Measurements from ENCODE around the gene SLC22A2. TPM values are rescaled to one million over a fixed set of nuclear protein-coding genes. Genes with fewer than 3 reads are reported as not detected.

The SLC22A2 gene
- total RNA-seq, 1 donor from 2014 or later: 1.4 TPM

DNA sequence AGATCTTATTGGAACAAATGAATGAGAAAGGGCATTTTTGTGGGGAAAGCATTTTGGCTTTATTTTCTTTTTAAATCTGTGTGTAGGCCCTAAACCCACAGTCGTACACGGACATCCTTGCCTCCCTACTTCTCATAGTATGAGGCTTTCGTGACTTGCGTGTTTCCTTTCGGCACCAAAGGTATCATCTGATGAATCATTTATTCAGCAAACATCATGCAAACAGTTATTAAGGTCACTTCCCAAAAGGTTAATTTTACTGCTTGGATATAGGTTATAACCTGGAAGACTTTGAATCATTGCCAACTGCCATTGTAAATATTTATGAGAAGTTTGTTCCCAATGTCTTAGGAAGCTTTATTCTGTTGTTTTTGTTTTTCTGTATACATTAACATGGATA lies 15.1 kb upstream of the SLC22A2 start:
- no peak for DNase-seq (ENCODE audit: low spot score)

DNA sequence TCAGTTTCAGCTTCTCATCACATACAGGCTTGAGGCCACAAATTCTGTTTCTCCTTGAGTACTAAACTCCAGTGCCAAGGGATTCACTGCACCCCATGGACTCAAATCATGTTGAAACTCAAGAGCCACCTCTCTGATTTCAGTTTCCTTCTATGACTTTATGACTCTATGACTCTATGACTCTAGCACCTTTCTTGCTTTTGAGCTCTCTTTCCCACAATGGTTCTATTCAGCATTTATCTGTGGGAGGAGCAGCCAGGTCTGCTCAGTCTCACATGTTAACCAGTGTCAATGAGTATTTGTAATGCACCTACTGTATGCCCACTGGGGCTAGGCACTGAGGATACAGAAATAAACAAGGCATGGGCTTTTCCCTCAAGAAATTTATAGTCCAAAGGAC lies 14.6 kb upstream of the SLC22A2 start:
- DNase-seq (ENCODE audit: low spot score): no peak

DNA sequence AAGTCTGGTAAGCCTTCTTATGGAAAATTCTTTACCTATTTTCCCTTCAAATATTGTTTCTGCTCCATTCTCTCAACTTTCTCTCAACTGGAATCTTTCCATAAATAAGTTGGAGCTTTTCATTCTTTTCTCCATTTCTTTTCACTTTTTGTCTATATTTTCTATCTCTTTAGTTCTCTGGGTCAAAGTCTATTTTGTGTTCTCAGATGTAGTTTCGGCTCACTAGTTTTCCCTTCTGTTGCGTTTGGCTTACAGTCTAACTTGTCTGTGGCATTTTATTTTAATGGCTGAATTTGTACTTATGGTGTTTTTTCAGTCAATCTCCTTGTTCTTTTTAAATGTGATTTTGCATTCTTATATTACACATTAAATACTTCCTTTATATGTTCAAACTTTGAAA lies 14.1 kb upstream of the SLC22A2 start:
- DNase-seq (ENCODE audit: low spot score): no peak

DNA sequence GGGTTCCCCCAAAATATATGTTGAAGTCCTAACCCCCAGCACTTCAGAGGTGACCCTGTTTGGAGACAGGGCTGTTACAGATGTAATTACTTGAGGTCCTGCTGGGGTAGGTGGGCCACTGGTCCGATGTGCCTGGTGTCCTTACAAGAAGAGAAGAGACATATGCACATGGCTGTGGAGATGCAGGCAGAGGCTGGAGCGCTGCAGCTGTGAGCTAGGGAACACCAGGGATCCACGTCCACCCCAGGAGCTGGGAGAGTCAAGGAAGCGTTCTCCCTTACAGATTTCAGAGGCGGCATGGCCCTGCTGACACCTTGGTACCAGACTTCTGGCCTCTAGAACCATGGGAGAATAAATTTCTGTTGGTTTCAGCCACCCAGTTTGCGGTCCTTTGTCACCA lies 11.7 kb upstream of the SLC22A2 start:
- no peak for DNase-seq (ENCODE audit: low spot score)

DNA sequence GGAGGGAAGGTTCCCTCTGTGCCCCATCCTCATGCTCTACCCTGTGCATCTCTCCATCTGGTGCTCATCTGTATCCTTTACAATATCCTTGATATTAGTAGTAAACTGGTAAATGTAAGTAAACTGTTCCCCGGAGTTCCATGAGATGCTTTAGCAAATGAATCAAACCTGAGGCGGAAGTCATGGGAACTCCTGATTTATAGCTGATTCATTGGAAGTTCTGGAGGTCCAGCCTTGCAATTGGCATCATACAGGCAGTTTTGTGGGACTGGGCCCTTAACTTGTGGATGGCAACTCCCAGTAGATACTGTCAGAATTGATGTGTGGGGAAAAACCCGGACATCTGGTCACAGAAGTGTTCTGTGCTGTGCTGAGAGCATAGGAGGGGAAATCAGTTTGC lies 11.2 kb upstream of the SLC22A2 start:
- DNase-seq (ENCODE audit: low spot score): no peak

DNA sequence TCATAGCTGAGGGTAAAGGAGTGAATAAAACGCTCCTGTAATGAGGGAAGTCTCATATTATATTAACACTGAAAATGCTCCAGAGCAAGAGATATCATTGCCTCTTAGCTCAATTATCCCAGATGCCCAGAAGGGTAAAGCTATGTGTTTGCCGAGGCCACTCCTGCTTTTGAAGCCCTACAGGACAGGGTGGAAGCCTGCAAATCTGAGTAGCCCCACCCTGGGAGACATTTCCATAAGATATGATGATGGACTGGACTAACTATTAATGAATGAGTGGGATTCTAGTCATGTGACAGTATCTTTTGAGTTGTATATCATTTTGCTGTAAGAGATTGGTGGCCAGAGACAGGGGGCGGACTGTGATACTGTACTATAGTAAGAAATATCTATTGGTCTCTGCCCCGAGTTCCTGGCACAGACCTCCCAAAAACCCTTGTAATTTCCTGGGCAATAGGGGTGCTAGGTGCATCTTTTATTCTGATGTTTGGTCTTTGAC lies 10.5 kb upstream of the SLC22A2 start:
- no peak for DNase-seq (ENCODE audit: low spot score)

DNA sequence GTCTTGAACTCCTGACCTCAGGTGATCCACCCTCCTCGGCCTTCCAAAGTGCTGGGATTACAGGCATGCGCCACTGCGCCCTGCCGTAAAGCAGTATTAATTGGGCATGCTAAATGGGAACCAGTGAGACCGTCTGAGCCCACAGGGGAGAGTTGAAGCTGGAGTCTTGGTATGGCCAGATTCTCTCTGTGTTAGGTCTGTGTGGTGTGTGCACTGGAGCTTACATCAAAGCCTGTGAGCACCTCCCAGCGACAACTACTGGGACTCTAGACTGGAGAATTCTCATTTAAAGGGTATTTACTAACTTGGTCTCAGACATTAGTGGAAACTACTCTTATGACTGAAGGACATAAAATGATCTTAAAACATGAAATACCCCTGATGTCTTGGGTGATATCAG lies 8.5 kb upstream of the SLC22A2 start:
- DNase-seq (ENCODE audit: low spot score): no peak

DNA sequence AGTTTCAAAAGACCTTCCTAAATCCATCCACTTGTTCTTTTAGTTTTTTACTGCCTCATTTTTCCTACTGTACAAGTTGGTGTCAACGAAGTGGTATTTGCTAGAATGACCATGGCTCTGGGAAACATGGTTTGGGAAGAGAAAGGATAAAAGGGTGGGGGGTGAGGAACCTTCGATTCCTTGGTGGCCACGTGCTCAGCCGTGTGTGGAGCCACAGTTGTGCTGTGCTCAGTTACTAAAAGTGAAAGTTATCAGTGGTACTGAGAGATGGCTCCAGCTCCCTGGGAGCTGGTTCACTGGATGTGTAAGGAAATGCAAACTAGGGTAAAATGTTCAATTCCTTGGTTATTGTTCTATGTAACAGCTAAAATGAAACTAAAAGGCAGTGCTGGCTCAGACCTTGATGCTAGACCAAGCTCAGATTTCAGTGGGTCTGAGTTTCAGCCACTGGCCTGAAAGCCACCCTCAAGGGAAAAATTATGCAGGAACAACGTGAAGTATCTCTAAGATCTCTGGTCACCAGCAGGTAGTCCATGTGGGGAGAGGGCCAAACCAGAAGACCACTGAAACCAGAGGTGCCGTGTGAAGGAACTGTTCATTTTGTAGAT lies 7.4 kb upstream of the SLC22A2 start:
- no peak for DNase-seq (ENCODE audit: low spot score)

DNA sequence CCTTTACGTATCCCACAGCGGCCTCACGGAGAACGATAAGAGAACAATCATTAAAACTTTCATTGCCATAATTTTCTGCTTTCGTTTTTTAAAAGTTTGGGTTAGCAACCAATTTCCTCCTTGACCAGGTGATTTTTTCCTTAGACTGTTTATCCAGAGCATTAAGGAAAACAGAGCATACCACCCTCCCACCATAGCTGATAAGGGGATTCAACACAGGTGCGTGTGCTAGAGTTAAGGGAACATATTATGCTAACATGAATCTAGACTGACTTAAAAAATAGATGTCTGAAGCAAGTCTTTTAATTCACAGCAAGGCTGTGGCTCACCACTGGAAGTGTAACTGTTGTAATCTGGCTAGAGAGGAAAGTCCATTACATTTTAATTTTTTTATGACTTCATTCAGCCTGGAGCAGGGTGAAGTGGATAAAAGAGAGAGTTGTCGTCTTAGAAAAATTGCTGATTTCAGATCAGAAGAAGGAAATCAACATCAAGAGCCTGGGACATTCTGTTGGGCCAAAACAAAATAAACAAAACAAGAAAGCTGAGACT lies 5.5 kb upstream of the SLC22A2 start:
- no peak for DNase-seq (ENCODE audit: low spot score)

DNA sequence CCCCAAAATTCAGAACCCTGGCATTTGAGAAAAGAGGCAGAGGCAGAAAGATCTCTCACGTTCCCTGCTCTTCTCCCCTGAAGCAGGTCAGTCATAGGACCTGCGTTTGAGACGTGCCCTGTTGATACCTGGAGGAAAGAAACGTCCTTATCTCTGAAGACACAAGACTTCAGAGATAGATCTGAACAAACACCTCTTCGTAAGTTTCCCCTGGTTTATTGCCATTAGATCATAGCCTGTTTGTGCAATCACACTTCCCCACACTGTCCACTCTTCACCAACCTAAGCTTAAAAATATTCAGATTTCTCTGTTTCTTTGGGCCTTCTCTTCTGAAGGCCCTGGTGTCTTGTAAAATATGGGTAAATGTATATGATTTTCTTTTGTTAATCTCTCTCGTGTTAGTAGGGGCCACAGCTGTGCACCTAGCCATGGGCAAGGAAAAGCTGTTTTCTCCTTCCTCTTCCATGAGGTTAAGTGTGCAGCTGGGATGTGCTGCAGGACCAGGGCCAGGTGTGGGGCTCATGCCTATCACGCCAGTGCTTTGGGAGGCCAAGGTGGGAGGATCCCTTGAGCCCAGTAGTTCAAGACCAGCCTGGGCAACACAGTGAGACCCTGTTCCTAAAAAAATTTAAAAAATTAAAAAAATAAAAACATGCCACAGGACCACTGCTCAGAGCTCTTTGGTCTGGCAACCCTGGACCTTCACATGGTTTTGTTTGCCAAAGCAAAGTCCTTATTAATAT lies 4.7 kb upstream of the SLC22A2 start:
- DNase-seq (ENCODE audit: low spot score): no peak

DNA sequence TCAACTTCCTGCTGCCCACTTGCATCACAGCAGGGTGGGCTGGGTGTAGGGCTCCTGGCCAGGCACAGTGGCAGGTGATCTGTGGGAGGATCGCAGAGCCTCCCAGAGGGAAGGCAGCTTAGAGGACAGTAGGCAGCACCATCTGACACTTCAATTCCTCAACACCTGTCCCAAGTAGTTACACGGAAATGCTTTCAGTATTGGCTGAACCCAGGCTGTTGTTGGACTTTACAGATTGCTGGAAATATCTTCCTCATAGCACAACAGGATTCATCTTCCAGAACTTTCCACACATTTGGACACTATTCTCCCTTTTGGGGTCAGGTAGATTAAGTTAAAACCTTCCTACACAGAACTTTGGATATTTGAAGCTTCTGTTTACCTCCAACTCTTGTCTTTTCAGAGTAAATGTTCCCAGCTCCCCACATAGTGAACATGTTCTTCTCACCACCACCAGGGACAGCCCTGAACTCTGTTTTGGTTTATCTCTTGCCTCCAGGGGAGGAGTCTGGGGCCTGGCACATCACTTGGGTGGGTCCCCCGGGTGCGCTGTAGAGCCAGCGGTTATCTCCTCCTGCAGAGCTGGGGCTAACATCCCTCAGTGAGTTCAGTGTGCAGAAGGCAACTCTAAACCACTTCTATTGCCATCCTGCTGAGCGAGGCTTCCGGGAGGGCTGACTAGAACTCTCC lies 3.5 kb upstream of the SLC22A2 start:
- no peak for DNase-seq (ENCODE audit: low spot score)

DNA sequence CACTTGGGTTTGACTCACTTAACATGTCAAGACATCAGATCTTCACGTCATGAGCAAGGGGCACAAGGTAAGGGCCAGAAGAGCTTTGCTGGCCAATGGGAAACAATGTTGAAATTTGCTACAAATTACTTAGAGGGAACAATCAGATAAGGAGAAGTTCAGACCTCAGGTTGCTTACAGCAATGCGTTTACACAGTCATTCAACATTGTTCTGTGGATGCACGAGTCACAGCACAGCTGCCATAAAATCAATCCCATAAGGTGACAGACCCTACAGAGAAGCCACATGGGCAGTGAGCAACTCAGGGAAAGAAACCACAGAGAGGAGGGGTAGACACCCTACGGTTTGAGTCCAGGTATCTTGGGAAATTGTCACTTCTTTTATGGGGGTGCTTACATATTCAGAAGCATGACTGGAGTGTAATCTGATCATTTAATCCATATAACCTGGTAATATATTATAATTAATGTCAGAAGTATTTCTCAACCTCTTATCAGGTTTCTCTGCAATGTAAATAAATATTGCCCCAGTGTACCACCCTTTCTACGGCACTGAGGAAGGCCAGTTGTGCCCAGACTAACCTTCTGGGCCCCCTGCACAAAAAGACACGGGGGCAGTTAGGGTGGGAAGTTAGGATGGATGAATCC lies 2.3 kb upstream of the SLC22A2 start:
- DNase-seq (ENCODE audit: low spot score): no peak

DNA sequence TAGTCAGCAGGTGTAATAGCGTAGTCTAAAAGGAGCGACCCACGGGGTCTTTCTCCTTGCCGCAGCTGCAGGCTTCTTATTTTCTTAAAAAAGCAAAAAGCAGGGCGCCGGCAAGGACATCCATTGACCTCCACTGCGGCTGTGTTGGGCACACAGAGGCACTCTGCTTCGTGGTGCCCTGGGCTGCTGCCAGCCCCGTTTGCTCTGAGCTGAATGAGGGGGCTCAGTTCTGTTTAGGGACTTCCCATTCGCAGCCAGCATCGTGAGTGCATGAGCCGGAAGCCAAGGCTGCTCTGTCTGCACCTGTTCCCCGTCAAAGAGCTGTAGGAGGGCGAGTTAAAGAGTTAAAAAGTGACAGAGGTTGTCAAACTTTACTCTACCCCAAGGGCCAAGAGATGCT lies 1.7 kb upstream of the SLC22A2 start:
- DNase-seq (ENCODE audit: low spot score): no peak

DNA sequence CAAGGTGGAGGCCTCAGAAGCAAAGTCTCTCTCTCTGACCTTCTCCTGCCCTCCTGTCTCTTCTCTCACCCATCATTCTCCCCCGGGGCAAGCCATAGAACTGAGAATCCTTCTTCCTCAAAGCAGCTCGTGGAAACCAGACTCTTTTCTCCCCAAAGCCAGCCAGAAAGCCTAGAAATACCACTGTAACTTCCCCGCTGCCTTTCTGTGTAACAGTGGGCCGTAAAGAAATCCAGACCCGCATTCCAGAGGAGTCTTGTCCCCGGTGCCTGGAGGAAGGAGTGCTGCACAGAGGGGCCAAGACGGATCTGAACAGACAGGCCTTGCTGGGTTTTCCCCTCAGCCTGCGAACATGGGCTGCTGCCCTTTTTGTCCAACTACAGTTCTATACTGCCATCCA lies 977 bp upstream of the SLC22A2 start:
- DNase-seq (ENCODE audit: low spot score): peak; percentile 44

DNA sequence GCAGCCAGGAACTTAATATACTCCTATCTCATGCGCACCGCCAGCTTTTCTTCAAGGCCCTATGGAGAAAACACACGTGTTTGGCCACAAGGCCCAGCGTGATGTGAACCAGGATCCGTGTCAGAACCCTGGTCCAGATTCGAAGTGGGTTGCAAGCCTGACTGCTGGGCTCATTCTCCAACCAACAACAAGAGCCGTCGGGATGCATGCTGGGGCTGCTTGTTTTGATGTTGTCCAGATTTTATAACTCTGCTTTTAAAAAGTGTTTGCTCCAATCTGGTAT lies 463 bp upstream of the SLC22A2 start:
- peak; percentile 54 for DNase-seq (ENCODE audit: low spot score)

DNA sequence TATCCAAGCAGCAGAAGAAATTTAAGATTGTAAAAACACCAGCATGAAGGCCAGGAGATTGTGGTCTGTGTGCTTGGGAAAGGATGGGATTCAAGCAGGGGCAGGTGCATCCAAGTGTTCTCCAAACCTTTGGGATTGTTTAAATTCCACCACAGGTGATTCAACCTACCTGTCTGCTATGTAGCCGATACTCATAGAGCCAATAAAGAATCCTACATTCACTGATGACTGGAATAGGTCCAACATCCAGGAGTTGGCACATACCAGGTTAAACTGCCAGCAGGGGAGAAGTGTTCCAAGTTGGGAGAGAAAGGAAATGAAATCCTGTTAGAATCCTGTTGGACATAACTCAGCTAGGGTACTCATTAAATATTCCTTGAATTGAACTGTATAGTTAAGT lies 2.2 kb downstream of the SLC22A2 start:
- no peak for DNase-seq (ENCODE audit: low spot score)

DNA sequence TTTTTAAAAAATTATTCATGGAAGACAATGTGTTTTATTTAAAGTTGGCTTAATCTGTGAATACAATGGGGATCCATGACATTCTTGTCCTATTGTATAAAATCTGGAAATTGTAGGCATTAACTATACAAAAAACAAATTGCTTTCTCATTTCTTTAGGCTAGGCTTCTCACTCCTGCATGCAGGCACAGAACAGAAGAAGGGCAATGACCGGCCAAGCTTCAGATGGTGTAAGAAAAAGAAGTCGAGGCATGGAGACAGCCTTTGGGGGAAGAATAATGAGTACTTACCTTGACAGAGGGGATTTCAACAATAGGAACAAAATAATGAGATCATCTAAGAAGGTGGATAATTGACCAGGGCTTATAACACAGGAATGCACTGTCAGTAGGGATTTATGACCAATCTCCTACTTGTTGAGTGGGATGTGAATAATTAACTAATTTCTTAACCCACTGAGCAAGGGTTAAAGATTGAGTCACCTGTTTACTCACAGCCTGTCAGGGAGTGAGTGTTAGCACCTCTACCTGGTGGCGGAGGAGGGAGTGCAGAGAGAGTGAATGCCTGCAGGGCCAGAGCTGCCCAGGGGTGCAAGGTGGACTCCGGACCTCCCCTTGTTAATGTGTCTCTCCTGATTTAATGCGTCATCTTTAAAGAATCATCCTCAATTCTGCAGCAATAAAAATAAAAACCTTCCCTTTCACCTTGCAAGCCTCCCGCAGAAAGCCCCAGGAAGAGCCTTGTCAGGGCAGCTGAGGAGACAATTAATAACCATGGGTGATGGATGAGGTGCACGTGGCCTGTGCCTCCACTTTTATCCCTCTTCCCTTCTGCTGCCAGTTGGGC lies 3.9 kb downstream of the SLC22A2 start:
- DNase-seq (ENCODE audit: low spot score): peak; percentile 72

DNA sequence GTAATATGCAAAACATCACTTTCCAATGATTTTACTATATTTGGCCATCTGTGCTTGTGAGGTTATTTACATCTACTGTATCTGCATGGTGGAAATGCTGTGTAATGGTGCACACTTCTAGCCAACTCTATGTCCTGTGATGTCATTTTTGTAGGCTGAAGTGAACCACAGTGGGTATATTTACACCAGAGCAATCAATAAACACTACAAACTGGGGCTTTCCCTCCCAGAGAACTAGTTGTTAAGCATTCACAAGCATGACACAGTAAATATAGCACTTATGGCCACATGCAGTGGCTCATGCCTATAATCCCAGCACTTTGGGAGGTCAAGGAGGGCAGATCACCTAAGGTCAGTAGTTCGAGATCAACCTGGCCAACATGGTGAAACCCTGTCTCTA lies 4.9 kb downstream of the SLC22A2 start:
- DNase-seq (ENCODE audit: low spot score): no peak

DNA sequence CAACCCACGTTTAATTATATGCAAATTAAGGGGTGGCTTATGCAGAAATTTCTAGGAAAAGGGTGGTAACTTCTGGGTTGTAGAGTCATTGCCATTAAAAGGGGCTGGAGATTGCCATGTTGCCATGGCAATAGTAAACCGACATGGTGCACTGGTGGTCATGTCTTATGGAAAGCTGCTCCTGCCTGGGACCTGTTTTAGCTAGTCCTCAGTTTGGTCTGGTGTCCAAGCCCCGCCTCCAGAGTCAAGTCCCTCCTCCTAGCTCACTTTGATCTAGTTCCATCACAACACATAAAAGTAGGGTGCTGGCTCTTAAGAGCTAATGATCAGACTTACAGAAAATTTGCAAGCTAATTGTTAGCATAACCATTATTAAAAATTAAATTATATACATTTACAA lies 5.3 kb downstream of the SLC22A2 start:
- DNase-seq (ENCODE audit: low spot score): no peak

DNA sequence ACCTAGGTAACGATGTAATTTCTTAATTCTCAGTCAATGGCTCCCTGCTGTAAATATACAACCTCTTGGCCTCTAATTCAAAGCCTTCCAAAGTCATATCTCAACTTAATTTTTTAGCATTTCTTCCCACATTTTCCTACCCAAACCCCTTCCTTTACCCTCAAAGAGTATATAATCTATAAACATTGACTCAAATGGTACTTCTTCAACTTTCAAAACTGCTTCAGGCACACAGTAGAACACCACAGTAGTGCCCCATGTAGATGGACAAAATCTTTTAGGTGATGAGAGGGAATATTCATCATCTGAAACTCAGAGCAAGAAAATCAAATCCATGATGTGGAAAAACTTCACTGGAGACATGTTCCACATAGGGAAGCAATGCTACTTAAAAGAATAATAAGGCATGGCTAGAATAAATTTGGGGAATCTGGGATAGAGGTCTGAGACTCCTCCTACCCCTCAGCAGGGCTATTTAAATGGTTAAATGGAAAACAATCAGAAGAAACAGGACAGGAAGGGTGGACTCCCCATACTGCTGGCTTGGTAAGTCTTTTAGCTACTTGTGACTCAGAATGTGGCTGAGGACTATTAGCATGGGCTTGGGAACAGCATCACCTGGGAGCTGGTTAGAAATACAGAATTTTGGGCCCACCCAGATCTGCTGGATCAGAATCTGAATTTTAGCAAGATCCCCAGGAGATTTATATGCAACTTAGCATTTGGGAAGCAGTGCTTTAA lies 6.4 kb downstream of the SLC22A2 start:
- DNase-seq (ENCODE audit: low spot score): no peak

DNA sequence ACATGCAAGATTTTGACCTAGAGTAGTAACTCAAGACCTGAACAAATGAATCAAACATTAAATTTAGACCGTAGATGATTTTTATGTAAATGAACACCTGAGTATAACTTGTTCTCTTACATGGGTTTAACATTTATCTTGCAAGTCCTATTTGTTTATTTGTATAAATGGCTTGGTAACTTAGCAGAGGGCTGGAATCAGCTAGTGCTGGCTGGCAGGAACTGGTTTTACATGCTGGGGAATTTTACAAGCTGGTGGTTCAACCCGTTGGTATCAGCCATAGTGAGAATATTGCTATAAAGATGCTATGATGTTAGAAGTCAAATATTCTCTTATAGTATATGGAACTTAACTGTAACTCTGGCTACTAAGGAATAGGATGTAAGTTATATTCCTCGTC lies 8.9 kb downstream of the SLC22A2 start:
- DNase-seq (ENCODE audit: low spot score): no peak
